Posterior cingulate gyrus (tissue), 11 donors: ENCODE data around the gene AKAP6.

ENCODE experiments used
- DNase-seq, 10 donors: peaks; one replicate each; pipeline versions ENCODE4 v3.0.0 to v3.0.0-alpha.2; 2020 to 2021; ENCODE audit warnings: mixed read lengths in 3 of 10
- intact Hi-C: fragments of 100-400 bp; cut with DNase I; formaldehyde crosslinking; loops from one replicate; pipeline ENCODE4 v1.15.1; 2023

Gene AKAP6

DNA sequence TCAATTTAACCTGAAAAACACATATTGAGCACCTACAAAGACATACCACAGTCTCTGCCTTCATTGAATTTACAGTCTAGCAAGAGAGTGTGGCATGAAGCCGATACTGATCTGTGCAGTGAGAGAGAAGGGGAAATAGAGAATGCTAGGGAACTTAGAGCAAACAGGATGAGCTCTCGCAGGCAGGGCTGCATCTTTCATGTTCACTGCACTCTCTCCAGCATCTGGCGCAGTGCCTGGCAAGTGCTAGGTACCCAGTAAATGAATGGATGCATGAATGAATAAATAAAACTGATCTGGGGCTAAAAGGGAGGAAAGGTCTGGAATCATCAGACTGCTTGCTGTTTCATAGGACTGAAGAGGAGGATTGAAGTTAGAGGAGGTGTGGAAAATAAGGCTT is 353.1 kb downstream of the AKAP6 start:
- intact Hi-C loops, result no loop called here
- DNase-seq, result peak in 4 of 10 donors; percentile 9 to 80 (median 20)

DNA sequence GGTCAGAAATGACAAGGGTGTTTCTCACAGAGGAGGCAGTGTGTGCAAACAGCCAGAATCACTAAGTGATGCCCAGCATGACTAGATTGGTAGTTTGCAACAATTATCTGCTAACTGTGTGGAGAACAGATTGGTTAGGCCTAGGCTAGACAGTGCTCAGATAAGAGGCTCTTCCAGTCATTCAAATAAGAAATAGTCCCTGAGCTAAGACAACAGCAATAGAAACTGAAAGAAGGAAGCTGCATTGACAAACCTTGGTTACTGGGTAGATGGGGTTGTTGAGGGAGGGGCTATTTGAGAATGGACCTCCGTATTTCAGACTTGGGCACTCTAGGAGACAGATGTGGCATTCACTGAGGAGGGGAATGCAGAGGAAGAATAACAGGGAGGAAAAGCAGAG is 354.6 kb downstream of the AKAP6 start:
- no peak for DNase-seq
- intact Hi-C loops, result no loop called here

DNA sequence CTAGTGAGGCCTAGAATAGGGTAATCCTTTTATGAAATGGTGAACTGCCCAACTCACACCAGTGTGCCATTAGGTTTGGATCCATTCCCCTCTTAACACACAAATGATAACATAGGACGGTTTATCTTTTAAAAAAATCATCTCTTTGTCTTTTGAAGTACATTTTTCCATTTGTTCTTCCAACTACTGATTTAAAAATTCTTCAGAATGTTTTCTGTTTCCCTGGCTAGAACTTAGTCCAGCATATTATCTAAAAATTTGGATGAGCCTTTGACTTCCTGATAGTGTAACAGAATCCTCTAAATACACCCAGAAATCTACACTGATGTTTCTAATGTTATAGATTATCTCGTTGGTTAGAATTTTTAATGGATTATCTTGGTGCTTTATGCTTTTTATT is 359.8 kb downstream of the AKAP6 start:
- DNase-seq, result no peak
- intact Hi-C loops, result no loop called here

DNA sequence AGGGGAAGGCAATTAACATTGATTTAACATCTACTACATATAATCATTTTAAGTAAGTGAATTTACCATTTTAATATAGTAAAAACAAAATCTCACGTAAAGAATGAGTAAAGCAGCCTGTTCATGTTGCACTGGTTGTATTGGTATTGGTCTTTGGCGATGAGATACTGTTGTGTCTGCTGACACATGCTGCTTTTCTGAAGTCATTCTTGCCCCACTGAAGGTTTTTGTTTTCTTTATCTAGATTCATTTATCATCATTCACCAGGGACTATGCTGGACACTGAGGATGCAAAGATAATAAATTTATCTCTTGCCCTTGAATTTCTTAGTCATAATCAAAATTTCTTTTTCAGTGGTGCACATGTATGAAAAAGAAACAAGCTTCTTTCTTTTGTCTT is 363.3 kb downstream of the AKAP6 start:
- no peak for DNase-seq

DNA sequence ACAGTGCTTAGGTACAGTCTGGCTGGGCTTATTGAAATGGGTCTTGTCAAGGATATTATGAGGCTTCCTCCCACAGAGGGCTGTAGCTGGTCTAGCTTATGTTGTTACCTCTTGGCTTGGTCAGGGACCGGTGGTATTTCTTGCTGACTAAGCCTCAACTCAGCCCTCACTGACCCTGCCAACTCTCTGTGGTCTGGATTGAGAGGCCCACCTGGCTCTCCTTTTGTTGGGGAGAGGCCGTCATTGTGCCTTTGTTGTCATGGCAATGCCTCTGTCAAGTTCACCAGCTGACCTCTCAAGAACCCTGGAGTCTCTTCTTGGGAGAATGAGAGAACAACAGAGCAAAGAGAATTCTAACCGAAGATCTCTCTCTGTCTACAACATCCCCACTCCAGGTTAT is 364.0 kb downstream of the AKAP6 start:
- intact Hi-C loops, result no loop called here
- no peak for DNase-seq

More for the DNA sequence above, 363.3 kb downstream of the AKAP6 start:
- intact Hi-C loops, result no loop called here

DNA sequence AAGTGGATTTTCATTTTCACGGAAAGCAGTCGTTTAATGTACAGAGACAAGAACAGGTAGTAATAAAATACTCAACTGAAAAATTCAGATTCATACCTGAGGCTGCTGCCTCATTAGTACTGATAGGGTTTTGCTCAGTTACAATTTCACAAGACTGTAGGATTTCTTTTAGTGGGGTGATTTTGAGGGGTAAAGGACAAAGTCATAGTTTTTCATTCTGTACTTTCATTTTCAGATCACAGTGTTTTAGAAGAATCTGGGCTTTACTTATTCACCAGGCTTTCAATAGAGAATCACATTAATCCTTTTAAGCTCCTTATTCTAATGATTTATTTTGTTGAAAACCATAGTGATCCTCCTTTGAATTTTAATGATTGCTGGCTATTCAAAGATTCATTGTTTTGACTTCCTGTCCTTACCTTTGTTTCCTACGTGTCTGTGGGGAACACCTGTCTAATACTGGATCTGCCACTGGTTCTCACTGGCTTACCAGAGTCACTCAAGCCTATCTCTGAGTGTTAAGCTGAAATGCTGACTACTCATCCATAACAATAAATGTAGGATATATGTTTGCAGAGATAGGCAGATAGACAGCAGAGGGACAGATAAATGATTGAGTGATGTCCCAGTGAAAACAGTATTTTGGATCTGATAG is 365.8 kb downstream of the AKAP6 start:
- intact Hi-C loops, result no loop called here
- DNase-seq, result no peak

DNA sequence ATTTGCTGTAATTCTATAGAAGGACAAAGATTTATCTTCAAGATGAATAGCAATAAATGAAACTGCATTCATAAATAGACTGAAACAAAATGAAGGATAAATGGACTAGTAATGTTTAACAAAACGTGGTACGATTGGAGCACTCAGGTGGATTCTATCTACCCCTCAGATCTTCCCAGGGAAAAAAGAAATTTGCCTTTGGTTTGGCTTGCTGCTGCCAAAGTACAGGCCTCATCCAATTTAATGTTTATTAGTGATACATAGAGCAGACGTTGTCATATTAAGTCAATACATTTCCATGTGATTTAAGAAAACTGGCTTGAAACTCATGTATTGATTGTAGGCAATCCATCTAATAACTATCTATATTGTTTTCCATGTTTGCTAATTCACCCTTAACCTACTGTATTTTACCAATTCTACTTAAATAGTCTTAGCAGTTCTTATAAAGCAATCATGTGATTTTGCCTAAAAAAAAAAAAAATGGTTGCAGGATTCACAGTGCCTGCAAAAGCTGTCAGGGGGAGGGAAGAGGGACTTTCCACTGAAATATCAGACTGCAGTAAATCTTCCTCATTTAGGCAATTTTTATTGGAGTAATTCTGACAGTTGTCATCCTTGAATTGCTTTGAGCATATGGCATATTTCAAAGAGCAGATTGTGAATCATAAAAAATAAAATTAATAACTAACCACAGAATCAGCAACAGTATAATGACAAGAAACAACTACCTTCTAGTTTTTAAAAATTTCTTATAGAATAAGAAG is 367.4 kb downstream of the AKAP6 start:
- DNase-seq, result no peak
- intact Hi-C loops, result no loop called here

DNA sequence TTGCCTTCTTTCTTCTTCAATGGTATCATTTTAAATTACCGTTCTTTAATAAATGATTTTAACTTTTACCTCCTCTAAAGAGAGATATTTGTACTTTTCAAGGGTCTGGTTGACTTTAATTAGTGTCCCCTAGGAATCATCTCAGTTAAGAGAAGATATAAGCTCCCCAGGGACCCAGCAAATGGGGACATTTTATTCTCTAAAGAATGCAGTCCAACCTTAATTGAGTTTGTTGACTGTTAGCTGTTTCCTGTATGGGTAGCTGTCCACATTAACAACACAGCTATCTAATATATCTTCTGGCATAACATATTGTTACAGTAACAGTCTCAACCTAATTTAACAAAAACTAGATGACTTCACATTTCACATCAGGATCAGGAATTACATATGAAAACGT is 368.0 kb downstream of the AKAP6 start:
- no peak for DNase-seq
- intact Hi-C loops, result no loop called here

DNA sequence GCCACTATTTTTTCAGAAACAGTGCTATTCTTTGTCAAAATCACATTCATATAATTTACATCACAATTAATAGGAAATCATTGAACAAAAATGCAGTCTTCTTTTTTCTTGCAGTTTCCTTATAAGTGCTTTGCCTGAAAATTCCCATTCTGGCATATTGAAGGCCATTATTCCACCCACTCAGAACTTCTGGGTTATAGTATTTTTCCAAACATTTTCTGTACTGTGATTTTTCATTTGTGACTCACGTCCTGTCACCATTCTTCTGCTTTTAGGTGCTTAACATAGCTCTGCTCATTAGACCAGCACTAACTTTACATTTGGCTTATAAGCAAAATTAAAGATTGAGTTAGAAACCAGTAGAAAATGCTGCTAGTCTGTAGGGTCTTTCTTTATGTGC is 368.6 kb downstream of the AKAP6 start:
- intact Hi-C loops, result no loop called here
- no peak for DNase-seq

DNA sequence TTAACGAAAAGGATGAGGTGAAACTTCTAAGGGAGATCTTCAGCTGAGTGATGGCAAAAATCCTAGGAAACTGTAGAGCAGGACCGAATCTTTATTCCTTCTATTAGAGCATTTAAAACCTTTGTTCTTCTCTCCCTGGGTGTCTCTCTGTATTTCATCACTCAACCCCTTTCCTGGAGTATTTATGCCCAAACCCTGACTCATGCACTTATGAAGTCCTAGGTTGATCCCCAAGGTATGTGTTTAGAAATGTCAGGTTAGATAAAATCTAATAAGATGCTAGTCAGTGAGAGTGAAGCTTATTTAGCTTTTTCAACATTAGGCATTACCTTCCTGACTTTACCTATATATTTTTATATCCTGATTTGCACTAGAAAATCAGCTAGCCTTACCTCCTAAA is 369.7 kb downstream of the AKAP6 start:
- intact Hi-C loops, result no loop called here
- DNase-seq, result no peak

DNA sequence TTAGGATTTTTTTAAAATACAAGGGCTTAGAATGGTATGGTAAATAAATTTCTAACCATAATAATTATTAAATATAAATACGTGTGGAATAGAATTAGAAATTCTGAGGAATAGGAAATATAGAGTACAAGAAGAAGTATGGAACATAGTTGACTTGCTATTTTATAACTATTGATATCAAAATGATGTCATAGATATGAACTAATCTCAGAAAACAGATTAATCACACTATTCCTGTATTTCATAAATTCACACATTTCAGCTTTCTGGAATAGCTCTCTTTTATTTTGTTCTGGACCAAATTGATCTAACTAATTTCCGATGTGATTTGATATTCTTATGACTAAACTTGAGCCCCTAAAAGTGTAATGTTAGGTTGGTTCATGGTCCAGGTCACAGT is 372.4 kb downstream of the AKAP6 start:
- intact Hi-C loops, result no loop called here
- no peak for DNase-seq

DNA sequence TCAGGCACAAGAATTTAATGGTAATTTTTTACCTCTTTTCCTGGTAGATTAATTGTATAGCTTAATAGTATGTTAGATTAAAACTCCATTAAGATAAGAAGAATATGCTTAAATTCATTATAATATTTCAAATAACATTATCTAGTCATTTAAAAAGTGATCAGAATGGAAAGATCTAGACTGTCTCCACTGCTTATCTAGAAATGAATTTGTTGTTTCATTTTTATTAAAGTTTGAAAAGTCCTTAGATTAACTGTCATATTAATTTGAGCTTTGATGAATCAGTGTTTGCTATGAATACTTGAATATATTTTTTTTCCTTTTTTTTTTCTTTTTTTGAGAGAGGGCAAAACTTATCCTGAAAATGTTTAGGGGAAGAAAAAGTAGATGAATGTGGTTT is 373.0 kb downstream of the AKAP6 start:
- intact Hi-C loops, result no loop called here
- no peak for DNase-seq

DNA sequence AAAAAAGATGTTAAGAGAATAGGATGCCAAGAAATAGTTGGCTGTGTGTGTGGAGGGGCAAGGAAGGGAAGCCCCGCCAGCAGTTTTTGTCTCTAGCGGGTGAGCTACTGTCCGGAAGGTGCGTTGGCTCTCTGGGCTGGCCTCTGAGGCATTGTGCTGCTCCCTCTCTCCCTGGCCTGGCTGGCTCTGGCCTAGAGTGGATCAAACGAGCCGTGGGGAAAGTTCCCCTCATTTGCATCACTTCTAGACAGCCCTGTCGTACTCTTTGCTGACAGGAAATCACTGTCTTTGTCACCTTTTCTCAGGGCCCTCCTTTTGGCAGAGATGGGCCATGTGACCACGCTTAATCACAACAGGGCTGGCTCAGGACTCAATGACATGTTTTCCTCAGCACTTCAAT is 373.5 kb downstream of the AKAP6 start:
- intact Hi-C loops, result no loop called here
- peak in 9 of 10 donors; percentile 11 to 90 (median 48) for DNase-seq

DNA sequence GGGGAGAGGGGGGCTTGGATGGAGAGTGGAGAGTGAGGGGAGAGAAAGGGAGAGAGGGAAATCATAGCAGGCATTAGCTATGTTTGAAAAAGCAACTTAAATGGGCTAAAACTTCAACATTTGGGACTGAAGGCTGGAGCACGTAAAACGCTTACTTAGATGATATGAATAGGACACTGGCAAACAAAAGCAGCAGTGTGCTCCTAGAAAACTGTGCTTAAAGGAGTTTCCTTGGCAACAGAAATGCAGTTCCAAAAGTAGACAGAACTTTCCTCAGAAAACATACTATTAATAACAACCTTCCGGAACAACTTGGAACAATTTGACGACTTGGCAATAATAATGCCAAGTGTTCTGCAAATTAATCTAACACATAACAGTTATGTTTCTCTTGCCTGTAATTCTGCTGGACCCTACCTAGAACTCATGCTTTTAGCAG is 374.1 kb downstream of the AKAP6 start:
- intact Hi-C loops, result no loop called here
- DNase-seq, result no peak

DNA sequence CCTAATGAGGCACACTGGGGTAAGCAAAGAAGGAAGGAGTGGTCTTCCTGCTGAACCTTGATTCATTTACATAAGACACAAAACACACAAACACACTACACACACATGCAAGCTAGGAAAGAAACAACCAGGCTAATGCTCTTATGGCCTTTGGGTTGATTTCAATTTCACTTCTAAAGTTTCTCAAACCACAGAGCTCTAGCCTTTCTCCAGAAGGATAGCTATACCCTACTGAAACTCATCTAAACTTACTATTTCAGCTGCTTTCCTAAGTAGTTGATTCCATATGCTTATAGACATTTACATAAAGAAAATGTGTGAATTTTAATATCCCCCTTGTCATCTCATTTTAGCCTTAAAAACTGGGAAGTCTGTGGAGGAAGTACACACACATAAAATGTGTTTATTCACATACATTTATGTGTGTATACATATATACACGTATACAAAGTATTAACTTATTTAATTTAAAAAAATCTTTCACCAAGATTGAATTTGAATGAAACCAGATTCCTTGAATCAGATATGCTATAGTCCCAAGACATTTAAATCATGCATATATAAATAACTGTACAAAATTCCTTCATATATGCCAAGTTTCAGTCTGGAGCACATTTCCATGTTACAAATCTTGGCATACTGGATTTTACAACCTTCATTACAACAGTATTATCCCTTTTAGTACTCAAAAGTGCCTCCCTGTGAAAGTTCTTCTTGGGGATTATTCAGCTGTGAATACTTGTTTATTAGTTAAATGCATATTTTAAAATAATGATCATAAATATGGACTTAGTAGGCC is 377.8 kb downstream of the AKAP6 start:
- intact Hi-C loops, result no loop called here
- DNase-seq, result no peak

DNA sequence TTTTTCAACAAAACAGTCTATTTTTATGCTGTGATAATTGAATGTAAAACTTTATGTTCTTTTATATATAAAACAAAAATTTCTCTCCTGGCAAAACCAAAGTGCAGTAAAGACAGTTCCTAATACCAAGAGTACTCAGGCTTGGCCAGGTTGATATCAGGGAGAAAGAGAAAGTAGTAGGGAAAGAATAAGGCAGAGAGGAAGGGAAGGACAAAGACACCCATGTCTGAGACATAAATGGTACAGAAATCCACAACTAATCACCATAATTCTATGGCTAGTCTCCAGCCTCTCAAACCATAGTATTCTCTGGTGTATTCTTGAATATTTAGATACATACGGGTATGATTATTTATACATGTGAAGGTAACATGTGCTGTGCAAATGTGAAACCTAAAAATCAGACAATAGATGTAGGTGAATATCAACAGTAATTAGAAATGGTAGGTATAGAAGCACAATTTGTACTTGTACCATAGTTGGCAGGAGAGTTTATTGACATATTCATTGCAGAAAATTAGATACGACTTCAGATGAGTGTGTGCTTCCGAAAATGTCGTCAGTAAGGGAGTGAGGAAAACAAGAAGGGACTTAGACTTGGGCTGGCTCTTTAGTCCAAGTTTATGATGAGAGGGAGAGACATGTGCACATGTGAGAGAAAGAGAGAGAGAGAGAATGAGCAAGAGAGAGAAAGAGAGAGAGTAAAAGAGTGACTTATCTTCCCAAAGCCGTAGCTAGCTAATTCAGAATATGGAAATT is 378.8 kb downstream of the AKAP6 start:
- intact Hi-C loops, result loop anchor here (2.0 kb wide), 1 partner anchor 131 kb away; no protein-coding TSS in a partner anchor
- no peak for DNase-seq

DNA sequence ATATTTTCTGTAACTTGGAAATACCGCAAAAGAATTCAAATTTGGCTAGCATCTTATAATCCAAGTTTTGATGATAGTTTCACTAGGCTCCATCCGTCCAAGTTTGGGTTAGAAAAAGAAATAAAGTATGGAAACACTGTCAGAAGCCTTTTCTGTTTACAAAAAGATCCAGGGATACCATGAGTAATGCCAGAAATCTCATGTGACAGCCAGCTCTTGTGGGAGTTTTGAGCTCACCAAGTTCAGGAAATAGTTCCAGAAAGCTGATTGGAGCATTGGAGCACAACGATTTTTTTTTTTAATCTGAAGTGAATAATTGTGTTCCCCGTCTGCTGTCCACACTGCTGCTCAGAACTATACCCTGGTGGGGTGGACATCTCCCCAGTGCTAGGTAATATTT is 379.9 kb downstream of the AKAP6 start:
- intact Hi-C loops, result loop anchor here (2.0 kb wide), 1 partner anchor 132 kb away; no protein-coding TSS in a partner anchor
- DNase-seq, result peak in 1 of 10 donors; percentile 50

DNA sequence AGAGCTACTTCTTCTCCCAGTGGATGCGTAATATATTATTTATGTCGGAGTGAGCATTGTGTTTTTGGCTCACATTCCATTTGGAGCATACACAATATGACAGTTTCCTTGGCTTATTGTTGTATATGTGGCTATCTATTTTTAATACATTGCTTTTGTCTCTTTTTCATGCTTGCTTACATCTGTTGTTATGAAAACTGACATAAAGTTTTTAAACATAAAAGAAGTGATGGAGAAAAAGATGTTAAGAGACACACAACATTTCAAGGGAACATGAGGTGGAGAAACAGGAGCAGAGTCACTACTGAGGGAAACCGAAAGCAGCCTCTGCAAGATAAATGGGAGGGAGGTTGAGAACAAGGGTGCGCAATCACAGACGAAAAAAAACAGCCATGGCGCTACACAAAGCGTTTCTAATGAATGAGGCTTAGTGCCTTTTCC is 381.2 kb downstream of the AKAP6 start:
- DNase-seq, result peak in 3 of 10 donors; percentile 8 to 40 (median 32)
- intact Hi-C loops, result loop anchor here (2.0 to 5.0 kb wide), 2 partner anchors 117 to 227 kb away; partner anchors contain the start of gene NPAS3

DNA sequence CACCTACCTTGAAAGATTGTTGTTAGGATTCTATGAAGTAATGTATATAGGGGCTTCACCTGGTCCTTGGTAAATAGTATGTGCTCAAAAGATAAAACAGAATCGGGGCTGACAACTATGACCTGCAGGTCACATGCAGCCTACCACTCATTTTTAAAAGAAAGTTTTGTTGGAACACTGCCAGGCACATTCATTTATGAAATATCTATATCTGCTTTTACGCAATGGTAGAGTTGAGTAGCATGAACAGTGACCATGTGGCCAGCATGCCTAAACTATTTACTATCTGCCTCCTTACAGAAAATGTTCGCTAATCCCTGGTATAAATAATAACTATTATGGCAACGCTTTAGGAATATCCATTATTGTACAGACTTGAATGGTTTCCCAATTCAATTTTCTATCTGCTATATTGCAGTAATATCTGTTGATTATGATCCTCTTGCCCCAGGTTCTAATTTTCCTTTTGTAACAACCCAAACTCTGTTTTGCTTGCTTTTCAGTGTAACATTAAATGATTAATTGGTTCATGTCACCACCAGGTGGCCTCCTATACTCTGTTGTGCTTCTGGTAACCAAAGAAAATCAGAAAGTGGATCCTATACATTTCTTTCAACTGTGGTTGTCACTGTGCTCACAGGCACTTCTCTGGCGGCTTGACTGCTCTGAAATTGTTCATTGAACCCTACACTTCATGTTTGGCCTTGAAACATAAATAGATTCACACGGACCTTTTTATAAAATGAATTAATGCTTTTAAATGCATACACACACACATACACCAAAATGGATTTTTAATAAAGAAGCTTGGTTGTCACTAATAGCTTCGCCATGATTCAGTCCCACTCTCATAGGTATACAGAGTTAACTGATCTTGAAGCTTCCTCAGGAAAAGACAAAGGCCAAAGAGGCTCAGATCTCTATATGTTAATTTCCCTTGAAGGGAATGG is 381.9 kb downstream of the AKAP6 start:
- DNase-seq, result peak in 3 of 10 donors; percentile 28 to 62 (median 46)
- intact Hi-C loops, result loop anchor here (2.0 to 5.0 kb wide), 2 partner anchors 116 to 226 kb away; partner anchors contain the start of gene NPAS3
